OCI-M2 (cell line): ENCODE results near the gene P2RX7.
"Not testable (repeated sequence)": the region's sequence is repeated elsewhere in the genome, so short reads cannot be mapped to it uniquely, and the experiment has no call there.

Source experiments
- DNase-seq: peaks from one replicate; lab custom pipeline; 2025; ENCODE audit not compliant: unreplicated experiment; lab: John Stamatoyannopoulos, UW

The P2RX7 gene

GRCh38 chr12:121133838-121134237, 1.2 kb downstream of the P2RX7 start:
- no peak for DNase-seq

- no peak for DNase-seq
These were observed 2.6 kb downstream of the P2RX7 start for GRCh38 chr12:121135320-121135719.

DNA sequence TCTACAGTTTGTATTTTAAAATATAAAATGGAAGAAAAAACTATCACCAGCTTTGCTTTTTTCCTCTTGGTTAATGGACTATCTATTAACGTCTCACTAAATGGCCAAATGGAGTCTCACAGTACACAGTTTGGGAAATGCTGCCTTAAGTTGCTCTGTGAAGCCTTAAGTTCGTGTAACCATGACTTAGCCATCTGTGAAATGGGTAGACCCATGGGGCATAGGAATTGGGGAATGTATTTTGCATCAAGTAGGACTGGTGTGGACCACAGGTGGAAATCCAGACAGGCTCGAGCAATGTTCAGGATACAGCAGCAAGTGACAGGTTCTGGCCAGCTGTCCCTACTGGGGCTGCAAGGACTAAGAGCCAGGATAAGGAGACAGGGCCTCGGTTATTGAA, 4.8 kb downstream of the P2RX7 start:
- no peak for DNase-seq

GRCh38 chr12:121138284-121138683, 5.6 kb downstream of the P2RX7 start:
- no peak for DNase-seq

DNA sequence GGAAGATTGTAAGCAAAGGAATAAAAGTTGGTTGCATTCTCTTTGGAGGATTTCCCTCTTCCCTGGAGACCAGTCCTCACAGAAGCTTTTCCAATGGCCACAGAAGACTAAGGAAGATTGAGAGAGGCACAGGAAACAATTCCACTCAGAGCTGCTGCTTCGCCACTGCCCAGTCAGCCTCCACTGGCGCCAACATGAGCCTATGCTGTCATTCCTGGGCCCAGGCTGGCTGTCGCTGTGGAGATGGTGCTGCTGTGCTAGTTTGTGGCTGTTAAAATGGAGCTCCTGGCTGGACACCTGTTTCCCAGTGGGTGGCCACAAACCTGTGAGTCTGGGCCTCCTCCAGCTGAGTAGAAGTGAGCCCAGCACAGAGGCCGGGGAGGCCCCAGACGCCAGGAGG, 6.6 kb downstream of the P2RX7 start:
- DNase-seq: no peak

DNA sequence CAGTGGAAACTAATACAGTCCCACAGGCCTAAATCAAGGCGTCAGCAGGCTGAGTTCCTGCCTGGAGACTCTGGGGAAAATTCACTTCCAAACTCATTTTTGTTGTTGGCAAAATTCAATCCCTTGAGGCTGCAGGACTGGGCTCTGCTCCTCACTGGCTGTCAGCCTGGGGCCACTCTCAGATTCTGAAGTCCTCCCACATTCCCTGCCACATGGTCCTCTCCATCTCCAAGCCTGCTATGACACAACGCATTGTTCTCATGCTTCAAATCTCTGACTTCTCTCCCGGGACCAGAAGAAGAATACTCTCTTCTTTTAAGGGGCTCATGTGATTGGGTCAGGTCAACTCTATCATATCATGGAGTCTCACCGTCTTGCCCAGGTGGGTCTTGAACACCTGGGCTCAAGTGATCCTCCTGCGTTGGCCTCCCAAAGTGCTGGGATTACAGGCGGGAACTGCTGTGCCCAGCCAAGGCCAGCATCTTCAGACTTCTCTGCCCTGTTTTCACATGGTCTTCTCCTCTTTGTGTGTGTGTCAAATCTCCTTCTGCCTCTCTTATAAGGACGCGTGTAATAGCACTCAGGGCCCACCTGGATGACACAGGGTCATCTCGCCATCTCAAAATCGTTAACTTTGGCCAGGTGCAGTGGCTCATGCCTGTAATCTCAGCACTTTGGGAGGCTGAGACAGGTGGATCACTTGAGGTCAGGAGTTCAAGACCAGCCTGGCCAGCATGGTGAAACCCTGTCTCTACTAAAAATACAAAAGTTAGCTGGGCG, 9.7 kb downstream of the P2RX7 start:
- DNase-seq: no peak

- DNase-seq: no peak
These were observed 11.8 kb downstream of the P2RX7 start for GRCh38 chr12:121144416-121144914.

GRCh38 chr12:121145221-121145620, 12.5 kb downstream of the P2RX7 start:
- DNase-seq: no peak

DNA sequence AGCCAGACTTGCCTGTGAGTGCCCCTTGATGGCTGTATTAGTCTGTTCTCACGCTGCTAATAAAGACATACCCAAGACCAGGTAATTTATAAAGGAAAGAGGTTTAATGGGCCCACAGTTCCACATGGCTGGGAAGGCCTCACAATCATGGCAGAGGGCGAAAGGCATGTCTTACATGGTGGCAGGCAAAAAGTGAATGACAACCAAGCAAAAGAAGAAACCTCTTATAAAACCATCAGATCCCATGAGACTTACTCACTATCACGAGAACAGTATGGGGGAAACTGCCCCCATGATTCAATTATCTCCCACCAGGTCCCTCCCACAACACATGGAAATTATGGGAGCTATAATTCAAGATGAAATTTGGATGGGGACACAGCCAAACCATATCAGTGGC, 16.6 kb downstream of the P2RX7 start:
- DNase-seq: not testable (repeated sequence)

GRCh38 chr12:121154793-121155375, 22.2 kb downstream of the P2RX7 start:
- no peak for DNase-seq

GRCh38 chr12:121156365-121156764, 23.7 kb downstream of the P2RX7 start:
- DNase-seq: no peak

DNA sequence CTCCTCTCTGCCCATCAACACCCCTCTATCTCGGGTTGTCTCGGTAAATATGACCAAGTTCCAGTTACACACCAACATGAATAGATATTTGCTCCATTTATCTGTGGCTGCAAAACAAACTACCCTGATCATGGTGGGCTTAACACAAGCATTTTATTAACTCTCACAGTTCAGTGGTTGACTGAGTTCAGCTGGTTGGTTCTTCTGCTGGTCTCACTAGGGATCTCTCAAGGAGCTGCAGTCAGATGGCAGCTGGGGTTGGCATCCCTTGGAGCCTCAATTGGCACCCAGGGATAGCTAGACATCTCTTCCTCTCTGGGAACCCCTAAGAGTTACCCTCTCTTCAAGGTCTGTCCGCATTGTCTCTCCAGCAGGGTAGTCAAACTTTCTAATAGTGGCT, 25.4 kb downstream of the P2RX7 start:
- DNase-seq: no peak

GRCh38 chr12:121158728-121159351, 26.2 kb downstream of the P2RX7 start:
- DNase-seq: not testable (repeated sequence)

GRCh38 chr12:121159467-121160307, 27.0 kb downstream of the P2RX7 start:
- DNase-seq: no peak

DNA sequence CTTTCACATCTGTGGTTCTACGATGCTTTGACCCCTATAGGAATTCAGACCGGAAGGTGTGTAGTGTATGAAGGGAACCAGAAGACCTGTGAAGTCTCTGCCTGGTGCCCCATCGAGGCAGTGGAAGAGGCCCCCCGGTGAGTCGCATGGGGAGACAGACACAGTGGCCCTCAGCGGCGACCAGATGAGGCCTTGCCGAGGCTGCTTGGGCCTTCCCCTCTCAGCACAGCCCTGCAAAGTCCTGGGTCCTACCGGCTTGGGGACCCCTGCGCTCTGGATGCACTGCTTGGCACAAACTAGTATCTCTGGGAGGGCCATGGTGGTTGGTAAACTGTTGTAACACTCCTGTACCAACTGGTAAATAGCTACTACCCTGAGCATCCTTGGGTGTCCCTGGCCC, 29.7 kb downstream of the P2RX7 start:
- no peak for DNase-seq

- DNase-seq: no peak
These were observed 30.3 kb downstream of the P2RX7 start for GRCh38 chr12:121162985-121163384.

DNA sequence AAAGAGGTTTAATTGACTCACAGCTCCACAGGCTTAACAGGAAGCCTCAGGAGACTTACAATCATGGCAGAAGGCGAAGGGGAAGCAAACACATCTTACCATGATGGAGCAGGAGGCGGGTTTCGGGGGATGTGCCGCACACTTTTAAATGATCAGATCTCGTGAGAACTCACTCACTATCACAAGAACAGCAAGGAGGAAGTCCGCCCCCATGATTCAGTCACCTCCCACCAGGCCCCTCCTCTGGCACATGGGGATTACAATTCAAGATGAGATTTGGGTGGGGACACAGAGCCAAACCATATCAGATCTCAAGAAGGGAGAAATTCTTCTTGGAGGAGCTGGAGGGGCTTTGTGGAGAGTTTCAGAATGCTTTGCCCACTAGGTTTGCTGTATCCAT, 32.2 kb downstream of the P2RX7 start:
- not testable (repeated sequence) for DNase-seq

DNA sequence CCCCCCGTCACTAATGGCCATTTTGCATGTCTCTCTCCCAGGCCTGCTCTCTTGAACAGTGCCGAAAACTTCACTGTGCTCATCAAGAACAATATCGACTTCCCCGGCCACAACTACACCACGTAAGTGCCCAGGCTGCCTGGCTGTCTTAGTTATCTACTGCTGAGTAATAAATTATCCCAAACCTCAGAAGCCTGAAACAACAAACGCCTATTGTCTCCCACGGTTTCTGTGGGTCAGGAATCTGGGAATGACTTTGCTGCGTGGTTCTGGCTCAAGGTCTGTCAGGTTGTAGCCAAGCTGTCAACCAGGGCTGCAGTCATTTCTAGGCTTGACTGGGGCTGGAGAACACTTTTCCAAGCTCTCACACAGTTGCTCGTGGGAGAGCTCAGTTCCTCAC, 32.6 kb downstream of the P2RX7 start:
- DNase-seq: no peak

DNA sequence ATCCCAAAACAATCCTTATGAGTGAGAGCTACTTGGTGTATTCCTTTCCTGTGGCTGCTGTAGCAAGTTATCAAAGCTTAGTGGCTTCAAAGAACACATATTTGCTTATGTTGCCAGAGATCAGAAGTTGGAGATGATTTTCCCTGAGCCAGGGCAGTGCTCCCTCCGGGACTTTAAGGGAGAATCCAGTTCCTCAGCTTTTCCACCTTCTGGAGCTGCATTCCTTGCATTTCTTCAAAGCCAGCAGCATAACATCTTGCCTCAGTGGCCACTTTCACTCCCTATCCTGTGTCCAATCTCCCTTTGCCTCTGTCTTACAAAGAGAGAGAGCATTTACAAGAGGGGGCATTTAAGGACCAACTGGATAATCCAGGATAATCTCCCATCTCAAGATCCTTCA, 33.7 kb downstream of the P2RX7 start:
- no peak for DNase-seq

DNA sequence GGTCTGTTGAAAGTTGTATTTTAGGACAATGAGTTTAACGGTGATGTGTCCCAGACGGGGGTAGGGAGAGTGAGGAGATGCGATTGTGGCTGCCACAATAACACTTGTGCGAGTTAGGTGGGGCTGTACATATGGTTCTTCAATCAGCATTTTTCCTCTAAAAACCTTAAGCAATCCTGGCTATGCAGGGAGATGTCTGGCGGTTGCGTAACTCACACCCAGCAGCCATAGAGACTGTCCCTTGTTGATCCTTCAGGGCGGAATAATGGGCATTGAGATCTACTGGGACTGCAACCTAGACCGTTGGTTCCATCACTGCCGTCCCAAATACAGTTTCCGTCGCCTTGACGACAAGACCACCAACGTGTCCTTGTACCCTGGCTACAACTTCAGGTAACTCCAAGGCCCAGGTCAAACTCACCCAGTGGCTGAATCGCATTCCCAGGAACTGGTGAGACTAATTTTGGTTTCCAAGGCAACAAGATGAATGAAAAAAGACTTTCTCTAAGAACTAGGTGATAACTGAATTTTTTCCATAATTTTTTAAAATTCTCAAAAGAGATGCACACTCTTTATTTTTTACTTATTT, 34.6 kb downstream of the P2RX7 start:
- no peak for DNase-seq

DNA sequence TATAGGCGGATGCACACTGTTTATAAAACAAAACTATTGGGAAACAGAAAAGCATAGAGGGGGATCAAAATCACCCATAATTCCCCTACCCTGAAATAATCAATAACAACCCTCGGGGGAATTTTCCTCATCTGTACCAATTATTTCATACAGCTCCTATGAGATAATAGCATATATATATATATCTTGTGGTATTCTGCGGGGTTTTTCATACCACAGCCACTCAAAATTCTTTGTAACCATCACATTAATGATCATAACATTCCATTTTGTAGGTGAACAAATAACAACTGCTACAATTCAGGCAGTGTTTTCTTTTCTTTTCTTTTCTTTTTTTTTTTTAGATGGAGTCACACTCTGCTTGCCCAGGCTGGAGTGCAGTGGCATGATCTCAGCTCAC, 35.3 kb downstream of the P2RX7 start:
- no peak for DNase-seq
